GM21529 (cell line): Measurements from ENCODE around the gene CGB2.
"Not testable (repeated sequence)": the region's sequence is repeated elsewhere in the genome, so short reads cannot be mapped to it uniquely, and the experiment has no call there.

ENCODE experiments used
- ATAC-seq: cut with Tn5 transposase; IDR thresholded peaks from one replicate; pipeline ENCODE4 v1.9.1; 2021; ENCODE audit not compliant: unreplicated experiment

Gene CGB2

GRCh38 chr19:49065905-49066512 lies 34.3 kb downstream of the CGB2 start:
- ATAC-seq = no peak

- ATAC-seq = no peak
Measured at GRCh38 chr19:49067554-49067953, 35.9 kb downstream of the CGB2 start.

GRCh38 chr19:49069026-49069425 lies 37.3 kb downstream of the CGB2 start:
- ATAC-seq = no peak

GRCh38 chr19:49070416-49070815 lies 38.7 kb downstream of the CGB2 start:
- ATAC-seq = no peak

- no peak for ATAC-seq
Measured at GRCh38 chr19:49071860-49072547, 40.3 kb downstream of the CGB2 start.

- ATAC-seq = no peak
Measured at GRCh38 chr19:49073514-49074378, 42.1 kb downstream of the CGB2 start.

GRCh38 chr19:49074869-49075268 lies 43.2 kb downstream of the CGB2 start:
- not testable (repeated sequence) for ATAC-seq

- ATAC-seq = no peak
Measured at GRCh38 chr19:49080392-49080791, 48.7 kb downstream of the CGB2 start.

GRCh38 chr19:49081273-49081672 lies 49.6 kb downstream of the CGB2 start:
- no peak for ATAC-seq
